ENCODE measurements around the gene CAB39.

- TF ChIP-seq GATA1 (IDR thresholded peaks at IDR 0.05; ENCODE audit: low read depth, low read length) (no peak), POLR2A (IDR thresholded peaks at IDR 0.05; ENCODE audit: low read length) (no peak)
Measured at GRCh38 chr2:230749111-230749510, 36.5 kb downstream of the CAB39 start.
